Measurements from ENCODE around the gene KCNQ1. TPM values are rescaled to one million over a fixed set of nuclear protein-coding genes. Genes with fewer than 3 reads are reported as not detected.

KCNQ1 gene
- total and polyA plus RNA-seq, 2 experiments from 2014 or later, result 0.45 to 0.87 TPM

- H3K4me1 ChIP-seq (ENCODE audit: insufficient read depth), result no peaks in the 10 kb centered on the region
- H3K4me3 Mint-ChIP-seq, result no peak overlapping the region
- H3K79me2 ChIP-seq (replicated peaks; ENCODE audit: insufficient read depth), result no peaks in the 10 kb centered on the region
- H2AFZ ChIP-seq, result no peak overlapping the region
- H3K9me2 ChIP-seq (ENCODE audit: insufficient read depth), result no peaks in the 10 kb centered on the region
- no peak overlapping the region for H3K4me3 ChIP-seq
- H3K36me3 ChIP-seq (ENCODE audit: insufficient read depth), result no peaks in the 10 kb centered on the region
- H3K27me3 ChIP-seq (ENCODE audit: insufficient read depth), result peaks cover 44% of the 10 kb centered on the region
- H3F3A ChIP-seq (replicated peaks; ENCODE audit: low read depth), result no peaks in the 10 kb centered on the region
- no peaks in the 10 kb centered on the region for H3K9me3 Mint-ChIP-seq
- no peak overlapping the region for H3K27ac Mint-ChIP-seq
- peaks cover 51% of the 10 kb centered on the region for H3K27me3 Mint-ChIP-seq (ENCODE audit: insufficient read depth, low read depth, poor library complexity)
- peak; percentile 57 for ATAC-seq
- DNase-seq (ENCODE audit: low spot score), result no peak
- no peak overlapping the region for H3K27ac ChIP-seq (ENCODE audit: low read depth)
- no peaks in the 10 kb centered on the region; the same call in 2 of the 3 replicates for H3K36me3 Mint-ChIP-seq (ENCODE audit: low read depth)
- no peaks in the 10 kb centered on the region for H4K20me1 ChIP-seq (replicated peaks; ENCODE audit: insufficient read depth)
- TF ChIP-seq REST (IDR thresholded peaks at IDR 0.05; ENCODE audit: unreplicated experiment) (no peak), NANOG (IDR thresholded peaks at IDR 0.05; ENCODE audit: borderline replicate concordance) (no peak), ZNF114 (CRISPR knock-in tag; IDR thresholded peaks at IDR 0.05) (no peak), ZNF462 (CRISPR knock-in tag; IDR thresholded peaks at IDR 0.05) (no peak), ZNF331 (CRISPR knock-in tag; IDR thresholded peaks at IDR 0.05; ENCODE audit: low read depth) (no peak), POLR2AphosphoS5 (IDR thresholded peaks at IDR 0.05; ENCODE audit: low read depth) (no peak), STAT1 (IDR thresholded peaks at IDR 0.05; ENCODE audit: unreplicated experiment) (no peak), JUNB (IDR thresholded peaks at IDR 0.05; ENCODE audit: unreplicated experiment) (no peak), EZH2 (IDR thresholded peaks at IDR 0.05; ENCODE audit: low read depth, unreplicated experiment) (no peak), EZH2phosphoT487 (IDR thresholded peaks at IDR 0.05; ENCODE audit: unreplicated experiment) (no peak), ETS1 (IDR thresholded peaks at IDR 0.05) (no peak), CREB1 (CRISPR knock-in tag; IDR thresholded peaks at IDR 0.05; ENCODE audit: low read depth) (no peak), CTCF (conservative IDR thresholded peaks at IDR 0.05; ENCODE audit: low read depth in 2 of 2) (no peak)
- no peak overlapping the region for H3K4me2 ChIP-seq
- peaks cover 4% of the 10 kb centered on the region; the same call in 1 of the 3 replicates for H3K4me1 Mint-ChIP-seq
Measured at GRCh38 chr11:2771758-2772466, 327.1 kb downstream of the KCNQ1 start.

Data from GM23338 (cell line).